ENCODE measurements around the gene CST9L. TPM values are rescaled to one million over a fixed set of nuclear protein-coding genes. Genes with fewer than 3 reads are reported as not detected.

CST9L gene
- total RNA-seq, 1 experiment from 2014 or later: not detected

DNA sequence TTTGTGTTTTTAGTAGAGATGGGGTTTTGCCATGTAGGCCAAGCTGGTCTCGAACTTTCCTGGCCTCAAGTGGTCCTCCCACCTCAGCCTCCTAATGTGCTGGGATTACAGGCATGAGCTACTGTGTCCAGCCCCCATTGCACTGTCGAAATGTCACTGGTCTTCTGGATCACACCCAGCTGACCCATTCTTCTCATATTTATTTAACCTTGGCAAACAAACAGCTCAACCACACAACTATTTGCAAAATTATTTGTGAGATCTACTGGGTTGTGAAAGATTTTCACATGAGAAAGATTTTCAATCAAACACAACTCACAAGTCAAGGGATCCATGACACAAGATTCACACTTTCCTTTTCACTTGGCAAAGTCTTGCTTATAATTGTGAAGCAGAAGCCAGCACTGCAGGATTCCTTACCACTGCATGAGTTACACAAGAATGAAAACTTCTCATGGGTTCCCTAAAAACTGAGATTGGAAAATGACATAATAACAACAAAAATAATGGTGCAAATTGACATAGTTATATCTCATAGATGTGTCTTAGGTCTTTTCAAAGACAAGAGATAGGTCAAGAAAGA, 2.0 kb upstream of the CST9L start (continued):
- no peak for TF ChIP-seq EZH2phosphoT487 (IDR thresholded peaks at IDR 0.05; ENCODE audit: borderline replicate concordance)
- no peak for TF ChIP-seq EZH2 (IDR thresholded peaks at IDR 0.05)
- no peak for TF ChIP-seq TCF7L2 (IDR thresholded peaks at IDR 0.05; ENCODE audit: borderline replicate concordance, extremely low read depth, insufficient read depth, insufficient read length)
- no peak for TF ChIP-seq ZNF274 (IDR thresholded peaks at IDR 0.05; ENCODE audit: low read depth, low read length)
- no peak for TF ChIP-seq SP1 (IDR thresholded peaks at IDR 0.05; ENCODE audit: low read depth)

DNA sequence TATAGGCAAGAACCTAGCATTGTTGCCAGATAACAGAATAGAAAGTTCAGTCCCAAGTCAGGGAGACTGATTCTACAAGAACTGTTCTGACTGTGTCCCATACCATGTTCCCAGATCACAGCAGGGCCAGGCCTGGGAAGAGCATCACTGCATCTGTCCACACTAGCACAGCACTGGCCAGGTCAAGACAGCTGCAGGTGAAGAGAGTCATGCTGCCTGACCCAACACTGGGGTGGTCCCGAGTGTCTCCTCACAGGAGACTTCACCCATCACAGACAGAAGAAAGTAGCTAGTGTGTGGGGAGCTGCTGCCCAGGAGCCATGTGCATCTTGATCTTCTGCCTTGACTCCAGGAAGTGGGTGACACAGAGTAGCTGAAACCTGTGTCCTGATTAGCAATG, 1.3 kb upstream of the CST9L start:
- no peak overlapping the region for H3K4me3 ChIP-seq (replicated peaks in 1 of 2; ENCODE audit: low read depth in 1 of 2, low read length in 2 of 2)
- H3K9me2 ChIP-seq (ENCODE audit: insufficient read depth): no peaks in the 10 kb centered on the region
- H3K4me2 ChIP-seq (ENCODE audit: low read length): no peak overlapping the region
- H3K9ac ChIP-seq (ENCODE audit: low read length): no peak overlapping the region
- no peak overlapping the region for H3K27ac ChIP-seq (ENCODE audit: low read depth, low read length)
- no peak overlapping the region for H2AFZ ChIP-seq (ENCODE audit: low read depth, low read length, poor library complexity, severe bottlenecking)
- intact Hi-C loops (cut with micrococcal nuclease): no loop called here
- DNase-seq (ENCODE audit: low read depth, low spot score): no peak
- no peaks in the 10 kb centered on the region for H3K36me3 ChIP-seq (ENCODE audit: control insufficient read depth in 1 of 2, insufficient read depth in 2 of 2, low read length in 2 of 2)
- TF ChIP-seq POLR2A (IDR thresholded peaks at IDR 0.05; ENCODE audit: borderline replicate concordance, extremely low read depth, insufficient read depth, insufficient read length) (no peak), JUND (IDR thresholded peaks at IDR 0.05) (no peak), CBX3 (IDR thresholded peaks at IDR 0.05; ENCODE audit: low read depth) (no peak), ATF3 (IDR thresholded peaks at IDR 0.05) (no peak), SP1 (IDR thresholded peaks at IDR 0.05; ENCODE audit: low read depth) (no peak), MAX (IDR thresholded peaks at IDR 0.05) (no peak), RAD21 (IDR thresholded peaks at IDR 0.05; ENCODE audit: low read depth) (no peak), SIN3A (IDR thresholded peaks at IDR 0.05; ENCODE audit: low read depth) (no peak), YY1 (IDR thresholded peaks at IDR 0.05; ENCODE audit: extremely low read depth, insufficient replicate concordance, low read depth, low read length) (no peak), EGR1 (IDR thresholded peaks at IDR 0.05; ENCODE audit: low read depth) (no peak), SRF (IDR thresholded peaks at IDR 0.05; ENCODE audit: low read depth) (no peak), ZNF274 (IDR thresholded peaks at IDR 0.05; ENCODE audit: low read depth, low read length) (no peak), CEBPB (IDR thresholded peaks at IDR 0.05; ENCODE audit: low read depth) (no peak), POLR2AphosphoS5 (IDR thresholded peaks at IDR 0.05; ENCODE audit: low read depth, low read length) (no peak), EZH2phosphoT487 (IDR thresholded peaks at IDR 0.05; ENCODE audit: borderline replicate concordance) (no peak)
- TF ChIP-seq, protein P1, sequence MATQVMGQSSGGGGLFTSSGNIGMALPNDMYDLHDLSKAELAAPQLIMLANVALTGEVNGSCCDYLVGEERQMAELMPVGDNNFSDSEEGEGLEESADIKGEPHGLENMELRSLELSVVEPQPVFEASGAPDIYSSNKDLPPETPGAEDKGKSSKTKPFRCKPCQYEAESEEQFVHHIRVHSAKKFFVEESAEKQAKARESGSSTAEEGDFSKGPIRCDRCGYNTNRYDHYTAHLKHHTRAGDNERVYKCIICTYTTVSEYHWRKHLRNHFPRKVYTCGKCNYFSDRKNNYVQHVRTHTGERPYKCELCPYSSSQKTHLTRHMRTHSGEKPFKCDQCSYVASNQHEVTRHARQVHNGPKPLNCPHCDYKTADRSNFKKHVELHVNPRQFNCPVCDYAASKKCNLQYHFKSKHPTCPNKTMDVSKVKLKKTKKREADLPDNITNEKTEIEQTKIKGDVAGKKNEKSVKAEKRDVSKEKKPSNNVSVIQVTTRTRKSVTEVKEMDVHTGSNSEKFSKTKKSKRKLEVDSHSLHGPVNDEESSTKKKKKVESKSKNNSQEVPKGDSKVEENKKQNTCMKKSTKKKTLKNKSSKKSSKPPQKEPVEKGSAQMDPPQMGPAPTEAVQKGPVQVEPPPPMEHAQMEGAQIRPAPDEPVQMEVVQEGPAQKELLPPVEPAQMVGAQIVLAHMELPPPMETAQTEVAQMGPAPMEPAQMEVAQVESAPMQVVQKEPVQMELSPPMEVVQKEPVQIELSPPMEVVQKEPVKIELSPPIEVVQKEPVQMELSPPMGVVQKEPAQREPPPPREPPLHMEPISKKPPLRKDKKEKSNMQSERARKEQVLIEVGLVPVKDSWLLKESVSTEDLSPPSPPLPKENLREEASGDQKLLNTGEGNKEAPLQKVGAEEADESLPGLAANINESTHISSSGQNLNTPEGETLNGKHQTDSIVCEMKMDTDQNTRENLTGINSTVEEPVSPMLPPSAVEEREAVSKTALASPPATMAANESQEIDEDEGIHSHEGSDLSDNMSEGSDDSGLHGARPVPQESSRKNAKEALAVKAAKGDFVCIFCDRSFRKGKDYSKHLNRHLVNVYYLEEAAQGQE (IDR thresholded peaks at IDR 0.05; ENCODE audit: low read depth): no peak
- TF ChIP-seq, protein P2, sequence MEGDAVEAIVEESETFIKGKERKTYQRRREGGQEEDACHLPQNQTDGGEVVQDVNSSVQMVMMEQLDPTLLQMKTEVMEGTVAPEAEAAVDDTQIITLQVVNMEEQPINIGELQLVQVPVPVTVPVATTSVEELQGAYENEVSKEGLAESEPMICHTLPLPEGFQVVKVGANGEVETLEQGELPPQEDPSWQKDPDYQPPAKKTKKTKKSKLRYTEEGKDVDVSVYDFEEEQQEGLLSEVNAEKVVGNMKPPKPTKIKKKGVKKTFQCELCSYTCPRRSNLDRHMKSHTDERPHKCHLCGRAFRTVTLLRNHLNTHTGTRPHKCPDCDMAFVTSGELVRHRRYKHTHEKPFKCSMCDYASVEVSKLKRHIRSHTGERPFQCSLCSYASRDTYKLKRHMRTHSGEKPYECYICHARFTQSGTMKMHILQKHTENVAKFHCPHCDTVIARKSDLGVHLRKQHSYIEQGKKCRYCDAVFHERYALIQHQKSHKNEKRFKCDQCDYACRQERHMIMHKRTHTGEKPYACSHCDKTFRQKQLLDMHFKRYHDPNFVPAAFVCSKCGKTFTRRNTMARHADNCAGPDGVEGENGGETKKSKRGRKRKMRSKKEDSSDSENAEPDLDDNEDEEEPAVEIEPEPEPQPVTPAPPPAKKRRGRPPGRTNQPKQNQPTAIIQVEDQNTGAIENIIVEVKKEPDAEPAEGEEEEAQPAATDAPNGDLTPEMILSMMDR (IDR thresholded peaks at IDR 0.05 in 2 of 3, conservative IDR thresholded peaks at IDR 0.05 in 1 of 3; ENCODE audit: borderline replicate concordance in 1 of 3, insufficient read depth in 1 of 3, low read depth in 2 of 3, low read length in 2 of 3): no peak
- ChIA-PET CTCF (no interaction called here), POLR2A (no interaction called here), RAD21 (ENCODE audit: low non-redundant PET in 1 of 2, low total read pairs in 2 of 2, uncharacterized antibody in 2 of 2, unreplicated experiment in 2 of 2) (no interaction called here)
- no peaks in the 10 kb centered on the region for H3K4me1 ChIP-seq (ENCODE audit: control insufficient read depth in 1 of 2, insufficient read depth in 2 of 2, low read length in 2 of 2)
- BruUV-seq (replicated peaks): no TSS peak
- no peaks in the 10 kb centered on the region for H3K79me2 ChIP-seq (ENCODE audit: insufficient read depth, low read length)
- H3K27me3 ChIP-seq (ENCODE audit: insufficient read depth, low read length): peaks cover 26% of the 10 kb centered on the region
- no peaks in the 10 kb centered on the region; the same call in 1 of the 2 replicates for H4K20me1 ChIP-seq (ENCODE audit: insufficient read depth)
- no peak for ATAC-seq
- H3K9me3 ChIP-seq (ENCODE audit: control insufficient read depth in 1 of 2, insufficient read depth in 1 of 2, low read depth in 1 of 2, low read length in 2 of 2): no peaks in the 10 kb centered on the region
